Stimulated activated CD8-positive, alpha-beta memory T cell treated with anti-CD3 and anti-CD28 coated beads, Interleukin-15, amount 100 ng/mL, for 1 hour (primary cell): ENCODE measurements around the gene DEFB129.
"Not testable (repeated sequence)": the region's sequence is repeated elsewhere in the genome, so short reads cannot be mapped to it uniquely, and the experiment has no call there.

Experiments used
- DNase-seq: peaks from one replicate; pipeline ENCODE4 v3.0.0-alpha.2; 2020; ENCODE audit warnings: low read depth

The DEFB129 gene

GRCh38 chr20:253447-253846, 26.4 kb downstream of the DEFB129 start:
- DNase-seq, result not testable (repeated sequence)

DNA sequence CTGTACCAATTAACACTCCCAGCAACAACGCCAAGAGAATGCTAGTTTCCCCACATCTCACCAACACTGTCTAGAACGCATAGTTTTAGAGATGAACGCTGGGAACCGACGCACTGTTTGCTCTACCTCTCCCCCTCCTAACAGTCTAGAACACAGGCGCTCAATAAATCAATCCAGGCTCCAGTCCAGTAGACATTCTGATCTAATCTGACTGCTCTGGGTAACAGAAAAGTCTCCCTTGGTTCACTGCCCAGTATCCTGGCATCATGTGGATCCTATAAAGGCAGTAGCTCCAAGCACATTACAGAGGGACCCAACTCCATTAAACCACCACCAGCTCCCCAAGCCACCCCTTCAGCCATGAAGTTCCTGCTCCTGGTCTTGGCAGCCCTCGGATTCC, 30.4 kb downstream of the DEFB129 start, which contains the start of gene DEFB132:
Gene DEFB132, plus strand, starts transcription at position 306 of the 400 bp plus-strand sequence. Its CDS starts 55 bp downstream, at position 361.
- no peak for DNase-seq

DNA sequence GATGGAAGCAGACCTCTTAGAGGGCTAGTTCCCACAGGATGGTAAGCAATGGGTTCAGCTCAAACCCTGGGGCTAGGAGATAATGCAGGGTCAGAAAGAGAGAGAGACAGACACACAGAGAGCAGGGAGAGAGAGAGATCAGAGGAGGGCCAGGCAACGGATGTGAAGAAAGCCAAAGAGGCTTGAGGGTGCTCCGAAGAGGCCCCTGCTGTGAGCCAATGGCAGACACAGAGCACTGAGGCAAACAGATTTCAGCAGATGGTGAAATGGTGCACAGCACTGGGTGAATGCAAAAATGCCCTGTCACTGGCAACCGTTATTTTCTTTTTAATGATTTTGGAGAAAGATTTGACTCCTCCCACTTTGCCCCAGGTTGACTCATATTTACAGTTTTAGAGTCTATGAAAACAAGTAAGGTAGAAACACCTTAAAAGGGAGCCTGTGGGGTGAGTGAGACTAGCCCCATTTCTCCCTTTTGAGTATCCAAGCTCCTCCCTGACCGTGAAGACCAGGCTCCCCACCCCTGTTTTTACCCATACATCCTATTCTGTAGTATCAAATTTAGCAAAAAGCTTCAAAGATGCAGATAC, 31.3 kb downstream of the DEFB129 start:
- no peak for DNase-seq

DNA sequence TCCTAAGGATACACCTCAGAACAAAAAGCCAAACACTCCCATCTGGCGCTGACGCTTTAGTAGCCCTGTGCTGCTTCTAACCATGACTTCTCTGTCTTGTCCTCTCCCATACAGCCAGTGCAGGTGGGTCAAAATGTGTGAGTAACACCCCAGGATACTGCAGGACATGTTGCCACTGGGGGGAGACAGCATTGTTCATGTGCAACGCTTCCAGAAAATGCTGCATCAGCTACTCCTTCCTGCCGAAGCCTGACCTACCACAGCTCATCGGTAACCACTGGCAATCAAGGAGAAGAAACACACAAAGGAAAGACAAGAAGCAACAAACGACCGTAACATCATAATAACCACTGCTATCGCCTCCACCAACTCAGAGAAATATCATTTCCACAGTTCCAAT, 31.9 kb downstream of the DEFB129 start:
- no peak for DNase-seq

DNA sequence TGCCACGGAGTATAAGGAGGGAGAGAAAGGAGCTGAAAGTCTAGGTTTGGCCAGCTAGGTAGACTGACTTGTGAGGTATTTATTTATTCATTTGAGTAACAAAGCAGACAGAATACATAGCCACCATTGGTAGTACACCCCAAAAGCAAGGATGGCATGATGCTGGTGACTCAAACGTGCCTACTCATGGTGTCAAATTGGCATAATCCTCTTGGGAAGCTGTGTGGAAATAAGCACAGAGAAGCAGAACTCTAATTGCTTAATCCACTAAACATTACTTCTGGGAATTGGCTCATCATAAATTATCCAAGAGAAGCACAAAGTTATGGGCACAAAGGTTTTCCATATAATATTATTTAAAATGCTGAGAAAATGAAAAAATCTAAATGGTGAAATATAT, 32.9 kb downstream of the DEFB129 start:
- no peak for DNase-seq

DNA sequence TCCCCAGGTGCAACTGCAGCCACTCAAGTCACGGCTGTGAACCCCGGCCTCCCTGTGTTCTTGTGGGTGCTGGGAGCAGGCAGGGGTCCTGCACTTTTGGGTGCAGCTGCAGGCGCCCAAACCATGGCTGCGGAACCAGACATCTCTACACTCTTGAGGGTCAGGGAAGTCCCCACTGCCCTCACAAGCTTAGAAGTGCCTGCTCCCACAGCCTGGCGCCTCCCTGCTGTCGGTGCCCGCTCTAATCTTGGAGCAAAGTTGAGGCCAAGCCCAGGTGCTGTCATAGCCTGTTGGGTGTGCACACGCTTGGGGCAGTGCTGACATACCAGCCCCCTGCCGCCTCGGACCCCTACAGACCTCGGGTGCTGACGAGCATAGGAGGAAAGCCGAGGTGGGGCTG, 36.6 kb downstream of the DEFB129 start:
- DNase-seq, result no peak

- DNase-seq, result peak; percentile 79
Observed at GRCh38 chr20:266596-267562, 39.8 kb downstream of the DEFB129 start.

DNA sequence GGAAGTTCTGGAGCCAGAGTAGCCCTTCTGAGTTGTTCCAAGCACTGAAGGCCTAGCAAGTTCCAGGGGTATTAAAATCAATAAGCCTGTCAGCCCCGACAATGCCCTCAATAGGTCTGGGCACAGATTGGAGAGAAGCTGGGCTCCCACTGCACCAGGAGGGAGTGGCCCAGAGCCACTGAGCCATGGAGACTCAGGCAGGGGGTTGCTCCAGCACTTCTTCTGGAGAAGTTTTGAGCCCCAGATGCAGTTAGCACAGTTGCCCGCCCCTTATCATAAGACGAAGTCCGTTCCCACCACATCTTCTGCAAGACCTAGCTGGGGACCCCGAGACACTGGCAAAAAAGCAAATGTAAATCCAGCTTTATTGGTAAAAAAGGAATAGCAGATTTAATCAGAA, 43.5 kb downstream of the DEFB129 start:
- DNase-seq, result no peak

DNA sequence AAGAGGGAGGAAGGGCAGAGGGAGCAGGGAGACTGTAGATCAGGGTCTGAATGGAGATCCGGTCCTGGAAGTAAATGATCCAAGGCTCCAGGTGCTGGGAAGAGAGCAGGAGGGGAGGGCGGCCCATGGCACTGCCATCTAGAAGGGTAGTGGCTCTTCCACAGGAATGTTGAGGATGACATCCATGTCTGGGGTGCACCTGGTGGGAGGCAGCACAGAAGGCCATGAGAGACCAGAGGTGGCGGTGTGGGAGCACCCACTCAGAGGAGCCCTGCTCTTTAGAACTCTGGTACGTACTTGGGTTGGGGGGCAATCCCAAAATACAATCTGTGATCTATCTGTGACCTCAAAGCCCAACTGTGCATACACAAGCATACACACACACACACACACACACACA, 44.0 kb downstream of the DEFB129 start:
- DNase-seq, result no peak

GRCh38 chr20:271528-271927, 44.5 kb downstream of the DEFB129 start:
- DNase-seq, result no peak

DNA sequence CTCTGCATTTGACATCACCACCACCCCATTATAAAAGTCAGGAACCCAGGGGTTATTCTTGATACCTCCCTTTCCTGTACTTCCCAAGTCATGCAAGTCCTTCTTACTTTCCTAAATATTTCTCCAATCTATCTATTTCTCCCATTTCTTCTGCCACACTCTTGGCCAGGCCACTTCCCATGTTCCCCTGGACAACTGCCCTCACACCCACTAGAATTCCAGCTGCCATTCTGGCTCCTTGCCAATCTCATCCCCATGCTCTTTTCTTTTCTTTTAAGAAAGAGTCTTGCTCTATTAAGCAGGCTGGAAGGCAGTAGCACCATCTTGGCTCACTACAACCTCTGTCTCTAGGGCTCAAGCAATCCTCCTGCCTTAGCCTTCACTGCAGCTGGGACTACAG, 45.7 kb downstream of the DEFB129 start:
- DNase-seq, result no peak

DNA sequence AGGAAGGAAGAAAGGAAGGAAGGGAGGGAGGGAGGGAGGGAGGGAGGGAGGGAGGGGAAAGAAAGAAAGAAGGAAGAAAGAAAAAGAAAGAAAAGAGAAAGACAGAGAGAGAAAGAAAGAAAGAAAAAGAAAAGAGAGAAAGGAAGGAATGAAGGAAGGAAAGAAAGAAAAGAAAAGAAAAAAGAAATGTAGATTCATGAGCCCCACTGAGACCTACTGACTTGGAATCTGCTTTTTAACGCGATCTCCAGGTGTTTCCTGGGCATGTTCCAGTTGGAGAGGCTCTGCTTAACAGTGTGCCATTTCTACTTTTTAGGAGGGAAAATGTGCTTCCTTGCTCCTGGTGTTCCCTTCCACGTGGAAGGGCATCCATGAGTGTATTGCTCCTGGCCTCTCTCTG, 46.8 kb downstream of the DEFB129 start:
- no peak for DNase-seq

- DNase-seq, result no peak
Observed at GRCh38 chr20:275791-276190, 48.7 kb downstream of the DEFB129 start.

DNA sequence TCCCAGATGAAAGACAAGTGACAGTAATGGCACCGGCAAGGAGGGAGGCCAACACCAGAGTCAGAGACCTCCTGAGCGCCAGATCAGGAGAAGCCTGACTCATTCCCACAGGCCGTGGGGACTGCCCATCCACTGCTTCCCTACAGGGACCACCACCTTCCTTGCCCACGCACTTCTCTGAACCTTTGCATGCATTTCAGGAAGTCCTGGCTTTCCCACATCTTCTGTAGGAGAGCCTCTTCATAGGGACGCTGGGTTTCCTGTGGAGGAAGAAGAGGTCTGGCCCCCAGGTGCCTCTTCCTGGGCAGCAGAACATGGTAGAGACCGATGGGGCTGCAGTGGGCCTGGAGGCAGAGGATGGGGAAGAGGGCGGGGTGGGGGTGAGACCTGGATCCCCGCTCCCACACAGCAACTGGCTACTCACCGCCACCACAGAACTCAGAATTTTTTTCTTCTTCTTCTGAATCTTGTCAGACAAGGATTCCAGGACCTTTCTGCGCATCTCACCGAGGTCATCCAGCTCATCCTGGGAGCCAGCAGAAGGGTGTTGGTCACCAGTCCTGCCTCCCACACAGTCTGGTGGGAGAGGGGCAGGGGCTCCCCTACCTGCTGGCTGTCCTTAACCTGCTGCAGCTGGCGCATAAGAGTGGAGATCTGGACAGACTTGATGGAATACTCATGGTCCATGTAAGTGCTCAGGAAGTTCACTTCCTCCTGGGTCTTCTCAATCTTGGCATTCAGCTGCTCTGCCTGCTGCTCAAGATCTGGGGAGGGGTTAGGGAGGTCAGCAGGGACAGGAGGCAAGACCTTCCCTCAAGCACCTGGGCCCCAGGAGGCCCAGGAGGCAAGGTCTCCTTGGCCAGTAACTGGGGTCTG, 49.8 kb downstream of the DEFB129 start:
- DNase-seq, result no peak

- no peak for DNase-seq
Observed at GRCh38 chr20:277496-277781, 50.4 kb downstream of the DEFB129 start.

DNA sequence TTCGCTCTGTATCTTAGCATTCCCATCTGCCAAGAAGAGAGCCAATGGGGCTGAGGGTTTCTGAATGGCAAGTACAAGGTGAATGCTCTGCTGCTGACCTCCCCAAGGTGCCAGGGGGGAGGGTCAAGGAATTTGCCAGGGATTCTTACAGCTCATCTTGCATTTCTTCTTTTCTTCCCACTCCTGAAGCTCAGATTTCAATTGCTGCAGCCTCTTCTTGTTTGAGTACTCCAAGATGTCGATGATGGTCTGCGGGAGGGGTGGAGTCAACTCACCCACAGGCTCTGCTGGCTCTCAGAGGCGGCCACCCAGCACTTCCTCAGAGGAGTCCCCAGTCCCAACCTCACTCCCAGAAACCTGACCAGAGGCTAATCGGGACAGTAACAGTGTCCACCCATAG, 51.1 kb downstream of the DEFB129 start:
- DNase-seq, result no peak

GRCh38 chr20:278607-279571, 51.8 kb downstream of the DEFB129 start:
- no peak for DNase-seq
